Measurements from ENCODE around the gene MYH6. TPM values are rescaled to one million over a fixed set of nuclear protein-coding genes. Genes with fewer than 3 reads are reported as not detected.

Gene MYH6
- total and polyA plus RNA-seq, 8 donors: 0.03 to 1.5 (median 0.05) TPM; not detected in 3

GRCh38 chr14:23406725-23407355 lies 1.2 kb downstream of the MYH6 start:
- H3K27ac ChIP-seq: no peak overlapping the region
- DNase-seq: peak in 1 of 4 donors; percentile 51
- no peak overlapping the region for H3K4me3 ChIP-seq
- intact Hi-C loops (cut with DNase I): no loop called here
- H3K4me1 ChIP-seq: no peaks in the 10 kb centered on the region
- H3K27me3 ChIP-seq: peaks cover 0 to 34% of the 10 kb centered on the region in 2 donors
- TF ChIP-seq CTCF (IDR thresholded peaks at IDR 0.05): no peak
- H3K9me3 ChIP-seq: no peaks in the 10 kb centered on the region
- ATAC-seq: no peak
- no peaks in the 10 kb centered on the region for H3K36me3 ChIP-seq

- H3K27me3 ChIP-seq: peaks cover 0 to 36% of the 10 kb centered on the region in 2 donors
- H3K4me1 ChIP-seq: no peaks in the 10 kb centered on the region
- ATAC-seq: no peak
- no peak for TF ChIP-seq CTCF (IDR thresholded peaks at IDR 0.05)
- intact Hi-C loops (cut with DNase I): no loop called here
- no peak overlapping the region for H3K4me3 ChIP-seq
- no peaks in the 10 kb centered on the region for H3K9me3 ChIP-seq
- no peak overlapping the region for H3K27ac ChIP-seq
- H3K36me3 ChIP-seq: no peaks in the 10 kb centered on the region
- DNase-seq: peak in 1 of 4 donors; percentile 5
Observed at GRCh38 chr14:23406244-23406643, 1.8 kb downstream of the MYH6 start.

GRCh38 chr14:23405516-23406025 lies 2.5 kb downstream of the MYH6 start:
- Histone ChIP-seq H3K36me3 (no peaks in the 10 kb centered on the region), H3K27ac (no peak overlapping the region), H3K4me3 (no peak overlapping the region), H3K27me3 (peaks cover 0 to 36% of the 10 kb centered on the region in 2 donors), H3K4me1 (no peaks in the 10 kb centered on the region), H3K9me3 (no peaks in the 10 kb centered on the region)
- DNase-seq (peak in 1 of 4 donors; percentile 54), ATAC-seq (no peak)
- TF ChIP-seq CTCF (IDR thresholded peaks at IDR 0.05): no peak
- intact Hi-C loops (cut with DNase I): no loop called here

- intact Hi-C loops (cut with DNase I): no loop called here
Observed at GRCh38 chr14:23405096-23405495, 3.0 kb downstream of the MYH6 start.

More at GRCh38 chr14:23405096-23405495, 3.0 kb downstream of the MYH6 start:
- no peak overlapping the region for H3K4me3 ChIP-seq
- no peak for TF ChIP-seq CTCF (IDR thresholded peaks at IDR 0.05)
- DNase-seq (peak in 1 of 4 donors; percentile 43), ATAC-seq (no peak)
- H3K4me1 ChIP-seq: no peaks in the 10 kb centered on the region
- H3K36me3 ChIP-seq: no peaks in the 10 kb centered on the region
- H3K27ac ChIP-seq: no peak overlapping the region
- peaks cover 0 to 36% of the 10 kb centered on the region in 2 donors for H3K27me3 ChIP-seq
- H3K9me3 ChIP-seq: no peaks in the 10 kb centered on the region
